Peyer's patch (tissue), 4 donors: Measurements from ENCODE around the gene SASH1.

Experiments used
- CTCF ChIP-seq, 6 experiments: fragments of 450-650 bp in 4 of 6; fragments of 200-600 bp in 2 of 6; sonication (generic) in 1 of 6; IDR thresholded peaks; one replicate each; pipeline ENCODE4 v1.5.1; 2017 to 2019; ENCODE audit warnings: antibody characterized with exemption in 6 of 6, mild to moderate bottlenecking in 3 of 6, moderate library complexity in 1 of 6
- POLR2A ChIP-seq, 2 donors: fragments of 450-650 bp; IDR thresholded peaks; one replicate each; pipeline ENCODE4 v1.5.1; 2017; ENCODE audit warnings: antibody characterized with exemption in 2 of 2, mild to moderate bottlenecking in 2 of 2, moderate library complexity in 2 of 2

GRCh38 chr6:148548749-148549140 lies 206.1 kb downstream of the SASH1 start:
- no peak for TF ChIP-seq CTCF (IDR thresholded peaks at IDR 0.05)
- no peak for TF ChIP-seq POLR2A (IDR thresholded peaks at IDR 0.05)
